CD14-positive monocyte (primary cell): ENCODE measurements around the gene LDLRAD4. TPM values are rescaled to one million over a fixed set of nuclear protein-coding genes. Genes with fewer than 3 reads are reported as not detected.

Experiments used
- DNase-seq, 3 donors: peaks; one replicate each; pipeline ENCODE4 v3.0.0-alpha.2; 2011 to 2022
- H2AFZ ChIP-seq: 2 replicates; pipeline ENCODE4 v1.6.0; 2012; ENCODE audit warnings: mild to moderate bottlenecking, low read depth, low read length, inconsistent platforms; ENCODE audit not compliant: insufficient read depth, poor library complexity, severe bottlenecking
- H3K27ac ChIP-seq, 2 donors: 1 replicate in 1 of 2; 2 replicates in 1 of 2; pipeline ENCODE4 v1.5.1; 2012 to 2013; ENCODE audit warnings: low read length in 2 of 2, control low read depth in 1 of 2, inconsistent platforms in 1 of 2, low read depth in 1 of 2, mild to moderate bottlenecking in 1 of 2
- H3K27me3 ChIP-seq, 2 donors: one replicate each; pipeline versions ENCODE4 v1.6.0 to v1.6.1; 2011 to 2013; ENCODE audit warnings: low read length in 2 of 2; ENCODE audit not compliant: control insufficient read depth in 2 of 2, insufficient read depth in 2 of 2
- H3K36me3 ChIP-seq, 2 donors: replicated peaks in 1 of 2; 1 replicate in 1 of 2; 2 replicates in 1 of 2; pipeline versions ENCODE4 v1.5.1 to v1.6.1; 2012 to 2013; ENCODE audit warnings: low read length in 2 of 2, control low read depth in 1 of 2, inconsistent platforms in 1 of 2, mild to moderate bottlenecking in 1 of 2; ENCODE audit not compliant: insufficient read depth in 2 of 2, control insufficient read depth in 1 of 2
- H3K4me1 ChIP-seq, 2 donors: 1 replicate in 1 of 2; 2 replicates in 1 of 2; pipeline versions ENCODE4 v1.5.1 to v1.6.1; 2012 to 2013; ENCODE audit warnings: low read length in 2 of 2, control low read depth in 1 of 2, inconsistent platforms in 1 of 2, mild to moderate bottlenecking in 1 of 2, moderate library complexity in 1 of 2; ENCODE audit not compliant: insufficient read depth in 2 of 2, control insufficient read depth in 1 of 2
- H3K4me2 ChIP-seq: replicated peaks from 2 replicates; pipeline ENCODE3; 2012; ENCODE audit warnings: low read length, moderate library complexity, mild to moderate bottlenecking; ENCODE audit not compliant: poor library complexity, severe bottlenecking; ENCODE audit errors: extremely low read depth
- H3K4me3 ChIP-seq, 3 experiments: fragments of 200-600 bp in 1 of 3; sonication (generic) in 1 of 3; replicated peaks in 1 of 3; 1 replicate in 2 of 3; 2 replicates in 1 of 3; pipeline ENCODE4 v1.5.1; 2011 to 2013; ENCODE audit warnings: low read length in 3 of 3, mild to moderate bottlenecking in 3 of 3, control low read depth in 2 of 3, low read depth in 2 of 3, inconsistent platforms in 1 of 3, moderate library complexity in 1 of 3
- H3K79me2 ChIP-seq: 2 replicates; pipeline ENCODE4 v1.6.0; 2012; ENCODE audit warnings: mild to moderate bottlenecking, control low read depth, inconsistent platforms, low read length, moderate library complexity; ENCODE audit not compliant: insufficient read depth
- H3K9ac ChIP-seq: 2 replicates; pipeline ENCODE4 v1.6.0; 2017; ENCODE audit warnings: low read length, mild to moderate bottlenecking; ENCODE audit not compliant: insufficient read depth, poor library complexity, severe bottlenecking
- H3K9me3 ChIP-seq, 2 donors: replicated peaks in 1 of 2; 1 replicate in 1 of 2; 2 replicates in 1 of 2; pipeline versions ENCODE4 v1.5.1 to v1.6.1; 2012 to 2013; ENCODE audit warnings: low read length in 2 of 2, control low read depth in 1 of 2; ENCODE audit not compliant: control insufficient read depth in 1 of 2, insufficient read depth in 1 of 2
- H4K20me1 ChIP-seq: 2 replicates; pipeline ENCODE4 v1.6.0; 2012; ENCODE audit warnings: mild to moderate bottlenecking, low read length, control low read depth, moderate library complexity; ENCODE audit not compliant: insufficient read depth
- H3K27ac Mint-ChIP-seq, 7 donors: one replicate each; pipeline ENCODE4 v1.8.0; 2020; ENCODE audit warnings: mild to moderate bottlenecking in 7 of 7, mixed read lengths in 7 of 7, moderate library complexity in 6 of 7, inconsistent platforms in 2 of 7
- H3K27me3 Mint-ChIP-seq, 3 donors: one replicate each; pipeline ENCODE4 v1.8.0; 2021 to 2022; ENCODE audit warnings: low read depth in 3 of 3, mild to moderate bottlenecking in 3 of 3, mixed read lengths in 3 of 3, moderate library complexity in 3 of 3, inconsistent platforms in 1 of 3
- H3K36me3 Mint-ChIP-seq, 2 donors: one replicate each; pipeline ENCODE4 v1.8.0; 2020; ENCODE audit warnings: mixed read lengths in 2 of 2, inconsistent platforms in 1 of 2, mild to moderate bottlenecking in 1 of 2
- H3K4me1 Mint-ChIP-seq: one replicate; pipeline ENCODE4 v1.8.0; 2020; ENCODE audit warnings: mild to moderate bottlenecking, mixed read lengths
- H3K4me3 Mint-ChIP-seq, 2 donors: one replicate each; pipeline ENCODE4 v1.8.0; 2020; ENCODE audit warnings: mild to moderate bottlenecking in 2 of 2, mixed read lengths in 2 of 2, moderate library complexity in 1 of 2
- H3K9me3 Mint-ChIP-seq, 7 donors: one replicate each; pipeline ENCODE4 v1.8.0; 2020 to 2022; ENCODE audit warnings: mixed read lengths in 7 of 7, mild to moderate bottlenecking in 6 of 7, moderate library complexity in 6 of 7, inconsistent platforms in 2 of 7
- CTCF ChIP-seq: fragments of 200-600 bp; IDR thresholded peaks from one replicate; pipeline ENCODE4 v1.8.0; 2022; ENCODE audit warnings: antibody characterized with exemption, mild to moderate bottlenecking
- WGBS: methylation state at CpG from one replicate; pipeline ENCODE4 v1.1.5; 2013; ENCODE audit warnings: missing lambda C conversion rate; ENCODE audit not compliant: insufficient coverage; 5-methylcytosine and 5-hydroxymethylcytosine counted together
- intact Hi-C, 2 donors: fragments of 100-400 bp; cut with micrococcal nuclease; formaldehyde crosslinking; loops; one replicate each; pipeline versions ENCODE4 v1.15.0 to v1.15.1; 2023
- polyA plus RNA-seq, 3 donors: library from polyadenylated mRNA; depleted of rRNA in 1 of 3; unstranded in 2 of 3; stranded (reverse) in 1 of 3; fragments of 300-500 nt in 2 of 3; fragments of >200 nt in 1 of 3; fragmentation: Illumina TruSeq in 2 of 3; gene quantifications; 1 replicate in 2 of 3; 2 replicates in 1 of 3; pipeline ENCODE4 v1.2.3, GENCODE V29; 2012 to 2021

The LDLRAD4 gene
- polyA plus RNA-seq, 3 donors = 13.5 to 15.4 (median 13.8) TPM

GRCh38 chr18:13420969-13421686, 202.6 kb downstream of the LDLRAD4 start:
- Mint-ChIP-seq H3K27ac (no peak overlapping the region), H3K9me3 (no peaks in the 10 kb centered on the region), H3K4me3 (no peak overlapping the region), H3K27me3 (peaks cover 0 to 2% (median 2%) of the 10 kb centered on the region in 3 donors), H3K4me1 (peaks cover 18% of the 10 kb centered on the region), H3K36me3 (peaks cover 0 to 1% of the 10 kb centered on the region in 2 donors)
- Histone ChIP-seq H3K9me3 (no peaks in the 10 kb centered on the region), H3K36me3 (no peaks in the 10 kb centered on the region), H2AFZ (no peak overlapping the region), H3K4me1 (peaks cover under 1 to 5% of the 10 kb centered on the region in 2 donors), H3K27me3 (no peaks in the 10 kb centered on the region), H3K79me2 (no peaks in the 10 kb centered on the region), H3K4me2 (no peak overlapping the region), H4K20me1 (peaks cover 11% of the 10 kb centered on the region), H3K9ac (no peak overlapping the region), H3K4me3 (no peak overlapping the region), H3K27ac (no peak overlapping the region)
- TF ChIP-seq CTCF = no peak
- WGBS = 76% methylated on average over 16 of the region's 19 CpGs
- intact Hi-C loops = no loop called here
- DNase-seq = no peak

DNA sequence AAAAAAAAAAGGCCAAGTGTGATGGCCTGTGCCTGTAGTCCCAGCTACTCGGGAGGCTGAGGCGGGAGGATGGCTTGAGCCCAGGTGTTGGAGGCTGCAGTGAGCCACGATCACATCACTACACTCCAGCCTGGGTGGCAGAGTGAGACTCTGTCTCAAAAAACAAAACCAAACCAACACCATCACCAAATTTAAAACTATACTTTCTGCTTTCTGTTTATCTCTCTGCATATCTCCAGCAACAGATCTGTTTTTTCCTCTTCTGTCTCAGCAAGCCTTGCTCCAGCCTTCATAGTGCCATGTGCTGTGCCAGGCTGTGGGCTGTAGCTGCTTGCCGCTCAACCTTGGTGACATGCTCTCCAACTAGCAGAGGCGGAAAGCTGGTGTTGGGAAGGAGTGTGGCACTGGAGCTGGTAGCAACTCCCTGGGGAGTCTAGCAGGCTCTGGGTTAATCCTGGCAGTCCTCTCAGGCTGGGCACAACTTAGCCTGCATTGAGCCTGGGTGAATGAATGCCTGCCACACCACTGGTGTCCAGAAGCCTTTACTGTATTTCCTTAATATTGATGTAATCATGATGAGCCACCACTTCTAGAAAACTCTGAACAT, 204.1 kb downstream of the LDLRAD4 start:
- Mint-ChIP-seq H3K36me3 (peaks cover 0 to under 1% of the 10 kb centered on the region in 2 donors), H3K4me3 (no peak overlapping the region), H3K4me1 (peaks cover 11% of the 10 kb centered on the region), H3K27me3 (peaks cover 0 to 2% (median 2%) of the 10 kb centered on the region in 3 donors), H3K27ac (peak overlapping the region in 1 of 7 donors; percentile 58), H3K9me3 (no peaks in the 10 kb centered on the region)
- no peaks in the 10 kb centered on the region for H3K79me2 ChIP-seq
- H3K9me3 ChIP-seq = no peaks in the 10 kb centered on the region
- no peak overlapping the region for H3K27ac ChIP-seq
- H3K4me1 ChIP-seq = peaks cover 0 to 5% of the 10 kb centered on the region in 2 donors
- H3K27me3 ChIP-seq = no peaks in the 10 kb centered on the region
- intact Hi-C loops = no loop called here
- H2AFZ ChIP-seq = no peak overlapping the region
- no peak for TF ChIP-seq CTCF
- WGBS = 94% methylated on average over 3 of the region's 5 CpGs
- H3K4me3 ChIP-seq = no peak overlapping the region
- H3K9ac ChIP-seq = no peak overlapping the region
- peaks cover 11% of the 10 kb centered on the region for H4K20me1 ChIP-seq
- no peaks in the 10 kb centered on the region for H3K36me3 ChIP-seq
- DNase-seq = no peak
- no peak overlapping the region for H3K4me2 ChIP-seq
